ENCODE measurements around the gene RYR1. TPM values are rescaled to one million over a fixed set of nuclear protein-coding genes. Genes with fewer than 3 reads are reported as not detected.
"Not testable (repeated sequence)": the region's sequence is repeated elsewhere in the genome, so short reads cannot be mapped to it uniquely, and the experiment has no call there.

RYR1 gene
- total RNA-seq, 1 experiment from 2014 or later: not detected

GRCh38 chr19:38490861-38491260 lies 57.4 kb downstream of the RYR1 start:
- no peak overlapping the region for H2AFZ ChIP-seq (ENCODE audit: low read length)

GRCh38 chr19:38492181-38492813 lies 58.8 kb downstream of the RYR1 start:
- TF ChIP-seq CTCF (conservative IDR thresholded peaks at IDR 0.05; ENCODE audit: low read depth, low read length) (no peak), EZH2phosphoT487 (IDR thresholded peaks at IDR 0.05; ENCODE audit: borderline replicate concordance, low read length) (no peak), EZH2 (IDR thresholded peaks at IDR 0.05; ENCODE audit: low read length, unreplicated experiment) (no peak)
- CTCF ChIA-PET: no interaction called here
- Histone ChIP-seq H3K36me3 (ENCODE audit: low read depth, low read length) (no peaks in the 10 kb centered on the region), H4K20me1 (ENCODE audit: low read length) (no peaks in the 10 kb centered on the region), H3K9me3 (ENCODE audit: low read length) (no peaks in the 10 kb centered on the region), H3K4me2 (ENCODE audit: low read length) (no peak overlapping the region), H3K4me1 (ENCODE audit: insufficient read depth, low read length) (no peaks in the 10 kb centered on the region), H2AFZ (ENCODE audit: low read length) (no peak overlapping the region), H3K27me3 (ENCODE audit: low read length) (peaks cover 6% of the 10 kb centered on the region; the same call in 1 of the 2 replicates), H3K9ac (ENCODE audit: low read length) (no peak overlapping the region), H3F3A (ENCODE audit: low read length, unreplicated experiment) (no peaks in the 10 kb centered on the region), H3K9me2 (replicated peaks; ENCODE audit: low read length) (no peaks in the 10 kb centered on the region), H3K79me2 (ENCODE audit: low read length) (no peaks in the 10 kb centered on the region), H3K27ac (ENCODE audit: low read length) (no peak overlapping the region), H3K4me3 (ENCODE audit: low read length) (no peak overlapping the region)
- POLR2A ChIA-PET (ENCODE audit: unreplicated experiment): no interaction called here
- no TSS peak for BruUV-seq (replicated peaks)
- intact Hi-C loops (cut with micrococcal nuclease): no loop called here
- DNase-seq (no peak), ATAC-seq (no peak)

More at GRCh38 chr19:38490861-38491260, 57.4 kb downstream of the RYR1 start:
- Histone ChIP-seq H3K9ac (ENCODE audit: low read length) (no peak overlapping the region), H4K20me1 (ENCODE audit: low read length) (no peaks in the 10 kb centered on the region), H3F3A (ENCODE audit: low read length, unreplicated experiment) (no peaks in the 10 kb centered on the region), H3K9me2 (replicated peaks; ENCODE audit: low read length) (no peaks in the 10 kb centered on the region), H3K4me2 (ENCODE audit: low read length) (no peak overlapping the region), H3K9me3 (ENCODE audit: low read length) (no peaks in the 10 kb centered on the region), H3K36me3 (ENCODE audit: low read depth, low read length) (no peaks in the 10 kb centered on the region), H3K79me2 (ENCODE audit: low read length) (no peaks in the 10 kb centered on the region), H3K4me3 (ENCODE audit: low read length) (no peak overlapping the region), H3K4me1 (ENCODE audit: insufficient read depth, low read length) (no peaks in the 10 kb centered on the region), H3K27ac (ENCODE audit: low read length) (no peak overlapping the region), H3K27me3 (ENCODE audit: low read length) (peaks cover 11% of the 10 kb centered on the region; the same call in 1 of the 2 replicates)
- ATAC-seq (no peak), DNase-seq (no peak)
- TF ChIP-seq EZH2 (IDR thresholded peaks at IDR 0.05; ENCODE audit: low read length, unreplicated experiment) (no peak), EZH2phosphoT487 (IDR thresholded peaks at IDR 0.05; ENCODE audit: borderline replicate concordance, low read length) (no peak), CTCF (conservative IDR thresholded peaks at IDR 0.05; ENCODE audit: low read depth, low read length) (no peak)
- POLR2A ChIA-PET (ENCODE audit: unreplicated experiment): no interaction called here
- intact Hi-C loops (cut with micrococcal nuclease): no loop called here
- CTCF ChIA-PET: no interaction called here
- BruUV-seq (replicated peaks): no TSS peak

GRCh38 chr19:38494379-38494778 lies 60.9 kb downstream of the RYR1 start:
- no peak overlapping the region for H2AFZ ChIP-seq (ENCODE audit: low read length)
- no peak overlapping the region for H3K4me2 ChIP-seq (ENCODE audit: low read length)
- intact Hi-C loops (cut with micrococcal nuclease): no loop called here
- no peaks in the 10 kb centered on the region for H3K36me3 ChIP-seq (ENCODE audit: low read depth, low read length)
- H3K9me2 ChIP-seq (replicated peaks; ENCODE audit: low read length): no peaks in the 10 kb centered on the region
- no peak overlapping the region for H3K27ac ChIP-seq (ENCODE audit: low read length)
- ChIA-PET CTCF (no interaction called here), POLR2A (ENCODE audit: unreplicated experiment) (no interaction called here)
- H3K27me3 ChIP-seq (ENCODE audit: low read length): no peaks in the 10 kb centered on the region; the same call in 1 of the 2 replicates
- no peaks in the 10 kb centered on the region for H4K20me1 ChIP-seq (ENCODE audit: low read length)
- no peak overlapping the region for H3K4me3 ChIP-seq (ENCODE audit: low read length)
- TF ChIP-seq EZH2phosphoT487 (IDR thresholded peaks at IDR 0.05; ENCODE audit: borderline replicate concordance, low read length) (no peak), CTCF (conservative IDR thresholded peaks at IDR 0.05; ENCODE audit: low read depth, low read length) (no peak), EZH2 (IDR thresholded peaks at IDR 0.05; ENCODE audit: low read length, unreplicated experiment) (no peak)
- DNase-seq: no peak
- H3K79me2 ChIP-seq (ENCODE audit: low read length): no peaks in the 10 kb centered on the region
- H3K4me1 ChIP-seq (ENCODE audit: insufficient read depth, low read length): no peaks in the 10 kb centered on the region
- H3K9me3 ChIP-seq (ENCODE audit: low read length): no peaks in the 10 kb centered on the region
- no TSS peak for BruUV-seq (replicated peaks)
- no peaks in the 10 kb centered on the region for H3F3A ChIP-seq (ENCODE audit: low read length, unreplicated experiment)
- ATAC-seq: no peak
- H3K9ac ChIP-seq (ENCODE audit: low read length): no peak overlapping the region

GRCh38 chr19:38495375-38495774 lies 61.9 kb downstream of the RYR1 start:
- H3K9ac ChIP-seq (ENCODE audit: low read length); H2AFZ ChIP-seq (ENCODE audit: low read length); H3K4me2 ChIP-seq (ENCODE audit: low read length); H3K4me1 ChIP-seq (ENCODE audit: insufficient read depth, low read length); BruUV-seq (replicated peaks); DNase-seq; H3K79me2 ChIP-seq (ENCODE audit: low read length); H3K4me3 ChIP-seq (ENCODE audit: low read length); H3K36me3 ChIP-seq (ENCODE audit: low read depth, low read length); H4K20me1 ChIP-seq (ENCODE audit: low read length); H3K27ac ChIP-seq (ENCODE audit: low read length); intact Hi-C loops (cut with micrococcal nuclease); H3F3A ChIP-seq (ENCODE audit: low read length, unreplicated experiment); H3K9me3 ChIP-seq (ENCODE audit: low read length); H3K9me2 ChIP-seq (replicated peaks; ENCODE audit: low read length); H3K27me3 ChIP-seq (ENCODE audit: low read length); ATAC-seq; POLR2A ChIA-PET (ENCODE audit: unreplicated experiment); CTCF ChIA-PET: not testable (repeated sequence)

Measured in PC-3 (cell line).